GM12875 (cell line): ENCODE measurements around the gene RPS29.

Experiments used
- H3K4me3 ChIP-seq: one replicate; pipeline ENCODE4 v1.5.1; 2011; ENCODE audit warnings: low read depth, low read length, control low read depth
- TF ChIP-seq, protein P1 (sequence below): IDR thresholded peaks from 2 replicates; pipeline ENCODE4 v1.5.1; 2011; ENCODE audit warnings: low read depth, mild to moderate bottlenecking, control low read depth, inconsistent platforms, low read length, moderate library complexity, borderline replicate concordance; ENCODE audit not compliant: insufficient read depth

Gene RPS29

GRCh38 chr14:49582113-49582977 lies 3.8 kb downstream of the RPS29 start:
- no peak overlapping the region for H3K4me3 ChIP-seq
- TF ChIP-seq, protein P1, sequence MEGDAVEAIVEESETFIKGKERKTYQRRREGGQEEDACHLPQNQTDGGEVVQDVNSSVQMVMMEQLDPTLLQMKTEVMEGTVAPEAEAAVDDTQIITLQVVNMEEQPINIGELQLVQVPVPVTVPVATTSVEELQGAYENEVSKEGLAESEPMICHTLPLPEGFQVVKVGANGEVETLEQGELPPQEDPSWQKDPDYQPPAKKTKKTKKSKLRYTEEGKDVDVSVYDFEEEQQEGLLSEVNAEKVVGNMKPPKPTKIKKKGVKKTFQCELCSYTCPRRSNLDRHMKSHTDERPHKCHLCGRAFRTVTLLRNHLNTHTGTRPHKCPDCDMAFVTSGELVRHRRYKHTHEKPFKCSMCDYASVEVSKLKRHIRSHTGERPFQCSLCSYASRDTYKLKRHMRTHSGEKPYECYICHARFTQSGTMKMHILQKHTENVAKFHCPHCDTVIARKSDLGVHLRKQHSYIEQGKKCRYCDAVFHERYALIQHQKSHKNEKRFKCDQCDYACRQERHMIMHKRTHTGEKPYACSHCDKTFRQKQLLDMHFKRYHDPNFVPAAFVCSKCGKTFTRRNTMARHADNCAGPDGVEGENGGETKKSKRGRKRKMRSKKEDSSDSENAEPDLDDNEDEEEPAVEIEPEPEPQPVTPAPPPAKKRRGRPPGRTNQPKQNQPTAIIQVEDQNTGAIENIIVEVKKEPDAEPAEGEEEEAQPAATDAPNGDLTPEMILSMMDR: no peak

GRCh38 chr14:49581209-49582112 lies 4.7 kb downstream of the RPS29 start:
- TF ChIP-seq, protein P1: no peak
- H3K4me3 ChIP-seq: no peak overlapping the region

DNA sequence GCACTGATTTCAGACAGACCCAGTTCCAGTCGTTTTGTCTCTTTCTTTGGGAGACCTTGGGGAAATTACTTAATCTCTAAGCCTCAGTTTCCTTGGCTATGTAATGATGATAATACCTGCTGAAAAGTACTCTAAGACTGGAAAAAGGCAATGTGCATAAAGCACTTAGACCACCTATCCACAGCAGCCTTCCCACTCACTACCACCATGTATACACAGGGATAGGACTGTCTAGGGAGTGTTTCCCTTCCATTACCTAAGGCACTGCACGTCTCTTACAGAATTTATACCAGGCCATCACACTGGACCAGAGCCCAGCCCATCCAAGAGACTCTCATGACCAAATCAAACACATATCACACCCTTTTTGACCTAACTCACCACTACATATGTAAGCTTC lies 6.3 kb downstream of the RPS29 start:
- TF ChIP-seq, protein P1: no peak
- no peak overlapping the region for H3K4me3 ChIP-seq

DNA sequence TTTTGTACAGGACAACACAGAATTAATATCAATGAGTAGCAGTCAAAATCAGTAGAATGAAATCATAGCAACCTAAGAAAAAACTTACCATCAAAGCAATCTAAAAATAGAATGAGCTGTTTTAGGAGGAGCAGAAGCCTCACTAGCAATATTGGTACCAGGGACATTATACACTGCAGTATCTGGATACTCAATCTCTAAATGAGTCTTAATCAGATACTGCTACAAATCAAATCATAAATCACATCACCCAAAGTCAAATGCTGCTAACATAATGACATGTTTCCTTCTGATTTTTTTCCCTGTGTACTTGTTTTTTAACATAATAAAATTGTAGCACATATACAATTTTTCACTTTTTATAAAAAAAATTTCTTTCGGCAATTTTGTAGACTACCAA lies 8.0 kb downstream of the RPS29 start:
- TF ChIP-seq, protein P1: no peak
- H3K4me3 ChIP-seq: no peak overlapping the region

DNA sequence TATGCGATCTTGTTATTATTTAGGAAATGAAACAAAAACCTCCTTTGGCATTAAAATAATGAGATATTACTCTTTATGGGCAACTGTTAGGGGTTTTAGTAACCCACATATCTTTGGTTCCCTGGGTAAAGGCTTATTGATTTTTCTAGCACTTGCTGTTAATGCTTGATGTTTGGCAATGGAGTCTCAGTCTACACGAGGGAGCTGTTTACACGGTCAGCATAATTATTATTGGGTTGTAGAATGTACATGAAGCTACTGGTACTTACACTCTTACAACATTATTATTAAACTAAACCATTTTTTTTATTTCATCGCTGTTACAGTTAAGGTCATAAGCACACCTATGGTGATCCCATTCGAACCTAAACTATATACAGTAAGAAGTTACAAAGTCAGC lies 12.1 kb downstream of the RPS29 start:
- TF ChIP-seq, protein P1: no peak

GRCh38 chr14:49569281-49569680 lies 16.9 kb downstream of the RPS29 start:
- TF ChIP-seq, protein P1: no peak
- H3K4me3 ChIP-seq: no peak overlapping the region

More for the DNA sequence above, 12.1 kb downstream of the RPS29 start:
- no peak overlapping the region for H3K4me3 ChIP-seq
